ENCODE data around the gene RYR2.

DNA sequence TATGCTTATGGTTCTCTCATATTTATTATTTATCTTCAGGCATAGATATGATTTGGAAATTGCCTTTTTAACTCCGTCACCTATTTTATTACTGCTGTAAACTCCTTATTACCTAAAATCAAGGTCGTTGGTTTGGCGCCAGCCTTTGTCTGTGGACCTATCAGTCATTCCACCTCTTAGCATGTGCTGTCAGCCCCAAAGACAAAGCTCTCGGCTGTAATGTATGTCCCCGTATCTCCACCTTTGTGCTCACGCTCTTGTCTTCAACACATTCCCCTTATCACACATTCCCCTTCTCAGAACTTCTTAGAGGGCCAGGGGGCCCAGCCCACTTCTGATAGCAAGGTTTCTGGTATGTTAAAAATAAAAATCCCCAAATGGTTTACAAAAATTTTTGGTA, 342.2 kb downstream of the RYR2 start:
- TF ChIP-seq, protein P1, sequence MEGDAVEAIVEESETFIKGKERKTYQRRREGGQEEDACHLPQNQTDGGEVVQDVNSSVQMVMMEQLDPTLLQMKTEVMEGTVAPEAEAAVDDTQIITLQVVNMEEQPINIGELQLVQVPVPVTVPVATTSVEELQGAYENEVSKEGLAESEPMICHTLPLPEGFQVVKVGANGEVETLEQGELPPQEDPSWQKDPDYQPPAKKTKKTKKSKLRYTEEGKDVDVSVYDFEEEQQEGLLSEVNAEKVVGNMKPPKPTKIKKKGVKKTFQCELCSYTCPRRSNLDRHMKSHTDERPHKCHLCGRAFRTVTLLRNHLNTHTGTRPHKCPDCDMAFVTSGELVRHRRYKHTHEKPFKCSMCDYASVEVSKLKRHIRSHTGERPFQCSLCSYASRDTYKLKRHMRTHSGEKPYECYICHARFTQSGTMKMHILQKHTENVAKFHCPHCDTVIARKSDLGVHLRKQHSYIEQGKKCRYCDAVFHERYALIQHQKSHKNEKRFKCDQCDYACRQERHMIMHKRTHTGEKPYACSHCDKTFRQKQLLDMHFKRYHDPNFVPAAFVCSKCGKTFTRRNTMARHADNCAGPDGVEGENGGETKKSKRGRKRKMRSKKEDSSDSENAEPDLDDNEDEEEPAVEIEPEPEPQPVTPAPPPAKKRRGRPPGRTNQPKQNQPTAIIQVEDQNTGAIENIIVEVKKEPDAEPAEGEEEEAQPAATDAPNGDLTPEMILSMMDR (IDR thresholded peaks at IDR 0.05; ENCODE audit: control extremely low read depth in 1 of 3, insufficient read depth in 1 of 3, low read depth in 1 of 3, low read length in 3 of 3), result no peak
- TF ChIP-seq EZH2 (IDR thresholded peaks at IDR 0.05; ENCODE audit: low read depth, low read length, severe bottlenecking) (no peak), CEBPB (IDR thresholded peaks at IDR 0.05; ENCODE audit: low read depth, low read length) (no peak), POLR2AphosphoS5 (IDR thresholded peaks at IDR 0.05; ENCODE audit: low read depth, low read length) (no peak), HDAC2 (IDR thresholded peaks at IDR 0.05; ENCODE audit: borderline replicate concordance in 1 of 2, low read depth in 2 of 2, low read length in 2 of 2) (no peak), SP2 (IDR thresholded peaks at IDR 0.05; ENCODE audit: low read length) (no peak), BRCA1 (IDR thresholded peaks at IDR 0.05; ENCODE audit: low read depth, low read length) (no peak)
- TF ChIP-seq, protein P2, sequence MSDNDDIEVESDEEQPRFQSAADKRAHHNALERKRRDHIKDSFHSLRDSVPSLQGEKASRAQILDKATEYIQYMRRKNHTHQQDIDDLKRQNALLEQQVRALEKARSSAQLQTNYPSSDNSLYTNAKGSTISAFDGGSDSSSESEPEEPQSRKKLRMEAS (IDR thresholded peaks at IDR 0.05), result no peak
